ENCODE measurements around the gene GLYATL1B.
"Not testable (repeated sequence)": the region's sequence is repeated elsewhere in the genome, so short reads cannot be mapped to it uniquely, and the experiment has no call there.

GLYATL1B gene

DNA sequence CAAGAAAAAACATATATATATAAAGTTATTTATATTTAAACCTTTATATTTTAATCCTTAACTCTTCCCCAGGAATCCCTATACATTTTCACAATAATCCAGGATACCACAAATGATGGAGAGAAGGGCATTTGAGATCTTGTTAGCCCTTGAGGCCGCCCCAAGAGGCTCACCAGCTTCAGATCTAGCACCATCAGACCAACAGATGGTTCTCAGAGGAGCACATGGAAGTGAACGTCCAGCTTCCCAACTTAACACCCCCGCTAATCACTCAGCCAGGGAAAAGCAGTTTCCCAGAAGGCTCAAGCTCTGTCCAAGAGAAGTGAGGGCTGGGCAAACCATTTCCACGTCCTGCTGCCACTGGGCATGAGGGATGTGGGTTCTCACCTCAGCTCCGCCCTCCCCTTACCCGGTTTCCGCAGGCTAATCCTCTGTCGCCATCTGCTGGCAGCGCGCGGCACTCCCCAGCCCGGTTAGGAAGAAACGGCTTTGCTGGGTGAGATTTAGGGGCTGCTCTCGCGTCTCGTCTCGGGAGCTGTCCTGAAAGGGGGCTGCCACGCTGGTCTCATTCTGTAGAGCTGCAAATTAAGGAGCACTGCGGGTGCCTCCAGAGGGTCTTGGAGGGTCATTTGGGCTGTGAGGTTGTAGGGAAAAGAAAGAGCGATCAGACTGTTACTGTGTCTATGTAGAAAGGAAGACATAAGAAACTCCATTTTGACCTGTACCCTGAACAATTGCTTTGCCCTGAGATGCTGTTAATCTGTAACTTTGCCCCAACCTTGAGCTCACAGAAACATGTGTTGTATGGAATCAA is 49.7 kb downstream of the GLYATL1B start:
- Histone ChIP-seq H3K4me3 (ENCODE audit: low read length) (peak overlapping the region; percentile 63), H3K9me3 (ENCODE audit: control insufficient read depth, low read length) (no peaks in the 10 kb centered on the region), H3K4me1 (ENCODE audit: control insufficient read depth, insufficient read depth, low read length) (no peaks in the 10 kb centered on the region), H3K9ac (ENCODE audit: low read length) (peak overlapping the region; percentile 53), H3K36me3 (ENCODE audit: control insufficient read depth, insufficient read depth, low read length, severe bottlenecking) (peaks cover 11% of the 10 kb centered on the region), H3K27me3 (replicated peaks; ENCODE audit: control insufficient read depth, insufficient read depth, low read length) (no peaks in the 10 kb centered on the region)
- DNase-seq (ENCODE audit: low read depth), result peak; percentile 89

DNA sequence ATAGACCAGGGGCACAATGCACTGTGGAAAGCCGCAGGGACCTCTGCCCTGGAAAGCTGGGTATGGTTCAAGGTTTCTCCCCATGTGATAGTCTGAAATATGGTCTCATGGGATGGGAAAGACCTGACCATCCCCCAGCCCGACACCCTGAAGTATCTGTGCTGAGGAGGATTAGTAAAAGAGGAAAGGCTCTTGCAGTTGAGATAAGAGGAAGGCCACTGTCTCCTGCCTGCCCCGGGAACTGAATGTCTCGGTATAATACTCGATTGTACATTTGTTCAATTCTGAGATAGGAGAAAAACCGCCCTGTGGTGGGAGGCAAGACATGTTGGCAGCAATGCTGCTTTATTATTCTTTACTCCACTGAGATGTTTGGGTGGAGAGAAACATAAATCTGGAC is 50.4 kb downstream of the GLYATL1B start:
- H3K27me3 ChIP-seq (replicated peaks; ENCODE audit: control insufficient read depth, insufficient read depth, low read length); H3K4me3 ChIP-seq (ENCODE audit: low read length); DNase-seq (ENCODE audit: low read depth); H3K9me3 ChIP-seq (ENCODE audit: control insufficient read depth, low read length); H3K4me1 ChIP-seq (ENCODE audit: control insufficient read depth, insufficient read depth, low read length): not testable (repeated sequence)
- Histone ChIP-seq H3K9ac (ENCODE audit: low read length) (peak overlapping the region; percentile 53), H3K36me3 (ENCODE audit: control insufficient read depth, insufficient read depth, low read length, severe bottlenecking) (peaks cover 11% of the 10 kb centered on the region)

DNA sequence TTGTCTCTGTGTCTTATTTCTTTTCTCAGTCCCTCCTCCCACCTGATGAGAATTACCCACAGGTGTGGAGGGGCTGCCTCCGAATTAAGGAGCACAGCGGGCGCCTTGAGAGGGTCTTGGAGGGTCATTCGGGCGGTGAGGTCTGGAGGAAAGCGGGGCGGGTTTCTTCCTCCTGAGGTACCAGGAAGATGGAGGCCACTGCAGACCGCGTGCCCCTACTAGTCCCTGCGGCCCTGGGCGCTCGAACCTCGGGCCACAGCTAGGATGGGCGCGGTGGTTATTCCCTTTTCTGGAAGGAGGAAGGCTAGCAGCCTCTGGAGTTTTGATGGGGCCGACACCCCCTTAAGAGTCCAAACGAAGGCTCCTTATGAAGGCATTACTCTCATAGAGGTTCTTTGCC is 51.1 kb downstream of the GLYATL1B start:
- H3K36me3 ChIP-seq (ENCODE audit: control insufficient read depth, insufficient read depth, low read length, severe bottlenecking), result peaks cover 7% of the 10 kb centered on the region
- H3K4me1 ChIP-seq (ENCODE audit: control insufficient read depth, insufficient read depth, low read length), result peaks cover 5% of the 10 kb centered on the region
- no peaks in the 10 kb centered on the region for H3K9me3 ChIP-seq (ENCODE audit: control insufficient read depth, low read length)
- no peaks in the 10 kb centered on the region for H3K27me3 ChIP-seq (replicated peaks; ENCODE audit: control insufficient read depth, insufficient read depth, low read length)
- H3K4me3 ChIP-seq (ENCODE audit: low read length), result no peak overlapping the region
- no peak overlapping the region for H3K9ac ChIP-seq (ENCODE audit: low read length)
- DNase-seq (ENCODE audit: low read depth), result no peak

DNA sequence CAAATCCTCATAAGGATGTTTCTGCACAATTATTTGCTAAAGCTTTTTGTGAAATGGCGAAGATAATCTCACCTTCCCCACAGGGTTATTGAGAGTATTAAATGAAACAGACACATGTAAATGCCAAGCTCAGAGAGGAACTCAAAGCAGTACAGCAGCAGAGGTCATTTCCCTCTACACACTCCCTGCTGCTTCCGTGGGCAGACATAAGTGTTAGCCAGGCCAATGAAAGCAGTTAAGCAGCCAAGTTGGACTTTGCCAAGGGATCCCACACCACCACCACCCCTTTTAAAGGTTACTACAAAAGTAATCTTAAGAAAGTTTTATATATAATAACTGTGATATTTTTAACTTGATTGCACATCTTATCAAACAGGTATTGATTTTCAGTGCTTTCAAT is 52.5 kb downstream of the GLYATL1B start:
- H3K27me3 ChIP-seq (replicated peaks; ENCODE audit: control insufficient read depth, insufficient read depth, low read length), result no peaks in the 10 kb centered on the region
- no peak overlapping the region for H3K4me3 ChIP-seq (ENCODE audit: low read length)
- peaks cover 9% of the 10 kb centered on the region for H3K4me1 ChIP-seq (ENCODE audit: control insufficient read depth, insufficient read depth, low read length)
- no peak overlapping the region for H3K9ac ChIP-seq (ENCODE audit: low read length)
- H3K36me3 ChIP-seq (ENCODE audit: control insufficient read depth, insufficient read depth, low read length, severe bottlenecking), result peaks cover 2% of the 10 kb centered on the region
- DNase-seq (ENCODE audit: low read depth), result no peak
- H3K9me3 ChIP-seq (ENCODE audit: control insufficient read depth, low read length), result no peaks in the 10 kb centered on the region

DNA sequence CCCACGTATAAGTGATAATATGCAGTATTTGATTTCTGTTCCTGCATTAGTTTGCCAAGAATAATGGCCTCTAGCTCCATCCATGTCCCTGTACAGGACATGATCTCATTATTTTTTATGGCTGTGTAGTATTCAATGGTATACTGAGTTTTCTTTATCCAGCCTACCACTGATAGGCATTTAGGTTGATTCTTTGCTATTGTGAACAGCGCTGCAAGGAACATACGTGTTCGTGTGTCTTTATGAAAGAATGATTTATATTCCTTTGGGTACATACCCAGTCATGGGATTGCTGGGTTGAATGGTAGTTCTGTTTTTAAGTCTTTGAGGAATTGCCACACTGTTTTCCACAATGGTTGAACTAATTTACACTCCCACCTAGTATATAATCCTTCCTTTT is 55.1 kb downstream of the GLYATL1B start:
- H3K4me1 ChIP-seq (ENCODE audit: control insufficient read depth, insufficient read depth, low read length), result peaks cover 33% of the 10 kb centered on the region
- no peak overlapping the region for H3K9ac ChIP-seq (ENCODE audit: low read length)
- H3K9me3 ChIP-seq (ENCODE audit: control insufficient read depth, low read length), result no peaks in the 10 kb centered on the region
- H3K4me3 ChIP-seq (ENCODE audit: low read length), result no peak overlapping the region
- no peaks in the 10 kb centered on the region for H3K36me3 ChIP-seq (ENCODE audit: control insufficient read depth, insufficient read depth, low read length, severe bottlenecking)
- DNase-seq (ENCODE audit: low read depth), result no peak
- no peaks in the 10 kb centered on the region for H3K27me3 ChIP-seq (replicated peaks; ENCODE audit: control insufficient read depth, insufficient read depth, low read length)

DNA sequence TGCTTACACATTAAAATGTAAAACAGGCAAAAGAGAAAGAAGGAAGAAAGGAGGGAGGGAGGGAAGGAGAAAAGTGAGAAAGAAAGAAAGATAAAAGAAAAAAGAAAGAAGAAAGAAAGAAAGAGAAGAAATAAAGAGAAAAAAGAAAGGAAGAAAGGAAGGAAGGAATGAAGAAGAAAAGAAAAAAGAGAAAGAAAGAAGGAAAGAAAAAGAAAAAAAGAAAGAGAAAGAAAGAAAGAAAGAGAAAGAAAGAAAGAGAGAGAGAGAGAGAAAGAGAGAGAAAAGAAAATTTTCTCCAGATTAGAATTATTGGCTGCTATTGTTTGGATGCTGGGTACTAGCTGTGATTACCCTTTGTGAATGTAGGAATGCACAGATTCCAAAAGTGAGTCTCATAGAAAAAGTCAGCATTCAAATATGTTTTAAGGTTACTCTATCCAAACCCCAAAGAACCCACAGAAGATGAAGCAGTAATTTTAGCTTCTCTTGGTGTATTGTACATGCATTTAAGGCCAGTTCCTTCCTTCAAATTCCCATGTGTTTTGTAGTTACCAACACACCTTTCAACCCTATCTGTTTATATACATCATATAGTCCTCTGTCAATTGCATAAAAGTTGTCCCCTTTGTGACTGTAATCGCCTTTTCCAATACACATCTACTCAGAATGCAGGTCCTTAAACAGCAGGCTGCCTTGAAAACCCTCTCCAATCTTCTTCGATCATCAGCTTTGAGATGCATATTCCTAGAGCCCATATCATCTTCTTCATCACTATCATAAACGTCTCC is 55.8 kb downstream of the GLYATL1B start:
- no peaks in the 10 kb centered on the region for H3K27me3 ChIP-seq (replicated peaks; ENCODE audit: control insufficient read depth, insufficient read depth, low read length)
- H3K9ac ChIP-seq (ENCODE audit: low read length), result peak overlapping the region; percentile 86
- H3K4me1 ChIP-seq (ENCODE audit: control insufficient read depth, insufficient read depth, low read length), result peaks cover 34% of the 10 kb centered on the region
- no peaks in the 10 kb centered on the region for H3K9me3 ChIP-seq (ENCODE audit: control insufficient read depth, low read length)
- H3K36me3 ChIP-seq (ENCODE audit: control insufficient read depth, insufficient read depth, low read length, severe bottlenecking), result no peaks in the 10 kb centered on the region
- H3K4me3 ChIP-seq (ENCODE audit: low read length), result peak overlapping the region; percentile 90
- peak; percentile 57 for DNase-seq (ENCODE audit: low read depth)

DNA sequence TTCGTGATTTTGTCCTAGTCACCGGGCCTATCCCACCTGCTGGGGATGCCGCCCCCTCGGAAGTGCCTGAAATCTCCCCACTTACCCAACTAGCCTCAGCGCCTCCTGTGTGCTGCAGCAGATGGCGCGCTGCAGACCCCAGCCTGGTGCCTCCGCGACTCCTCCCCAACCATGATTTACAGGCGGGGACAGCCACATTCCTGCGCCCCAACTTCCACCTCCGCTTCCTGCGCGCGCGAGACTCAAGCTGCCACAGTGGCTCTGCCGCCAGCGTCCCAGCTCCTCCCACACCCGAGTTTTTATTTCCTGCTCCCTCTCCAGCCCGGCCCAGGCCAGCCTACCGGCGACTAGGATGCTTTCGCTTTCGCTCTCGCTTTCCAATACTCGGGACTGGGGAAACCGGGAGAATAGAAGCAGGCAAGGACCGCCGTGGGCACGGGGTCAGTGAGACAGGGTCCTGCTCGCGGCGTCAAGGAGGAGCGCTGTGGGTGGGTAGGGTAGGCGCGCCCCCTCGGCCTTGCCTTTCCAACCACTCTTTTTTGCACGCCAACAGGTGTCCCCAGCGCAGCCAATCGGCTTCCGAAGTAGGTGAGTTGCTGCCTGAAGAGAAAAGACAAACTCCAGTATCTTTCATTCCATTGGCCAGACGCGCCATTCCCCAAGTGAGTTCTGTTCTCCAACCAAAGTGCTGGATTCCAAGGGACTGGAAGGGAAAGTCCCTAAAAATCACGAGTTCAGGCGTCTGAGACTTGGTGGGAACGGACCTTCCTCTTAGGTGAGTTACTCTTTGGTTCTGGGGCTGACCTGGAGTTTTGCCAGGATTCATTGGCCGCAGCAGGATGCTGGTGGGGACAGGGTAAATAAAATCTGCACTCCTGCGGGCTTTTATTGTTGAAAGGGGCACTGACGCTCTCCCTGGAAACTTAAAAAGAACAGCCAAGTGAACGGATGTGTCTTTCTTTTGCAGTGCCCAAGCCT is 56.7 kb downstream of the GLYATL1B start, which contains the start of gene FAM111A:
TSS of gene FAM111A (plus strand) at position 327 of the 978 bp plus-strand sequence. CDS start 6,017 bp downstream, outside the sequence.
- Histone ChIP-seq H3K4me3 (ENCODE audit: low read length) (peak within 1 kb of the TSS; percentile 90), H3K27me3 (replicated peaks; ENCODE audit: control insufficient read depth, insufficient read depth, low read length) (no peaks in the 10 kb centered on the region), H3K9me3 (ENCODE audit: control insufficient read depth, low read length) (no peaks in the 10 kb centered on the region), H3K36me3 (ENCODE audit: control insufficient read depth, insufficient read depth, low read length, severe bottlenecking) (no peaks in the 10 kb centered on the region), H3K9ac (ENCODE audit: low read length) (peak within 1 kb of the TSS; percentile 86), H3K4me1 (ENCODE audit: control insufficient read depth, insufficient read depth, low read length) (peaks cover 34% of the 10 kb centered on the region)
- DNase-seq (ENCODE audit: low read depth), result peak; percentile 96

DNA sequence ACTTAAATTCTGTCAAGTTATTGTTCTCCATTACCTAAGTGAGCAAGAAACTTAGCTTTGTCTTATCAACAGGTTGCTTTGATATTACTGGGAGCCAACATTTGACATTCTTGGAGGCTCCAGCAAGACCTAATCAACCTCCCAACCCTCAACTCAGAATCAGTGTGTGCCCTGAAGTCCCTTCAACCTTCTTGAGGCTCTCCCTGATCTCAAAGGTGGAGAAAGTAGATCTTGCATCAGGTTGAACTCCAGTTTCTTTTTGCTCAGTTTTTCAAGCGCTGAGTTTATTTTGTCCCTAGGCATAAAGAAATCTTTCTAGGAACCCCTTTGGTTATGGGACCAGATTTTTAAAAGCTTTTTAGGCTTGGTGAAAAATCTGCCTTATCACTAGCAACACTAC is 58.0 kb downstream of the GLYATL1B start:
- peak overlapping the region; percentile 75 for H3K4me3 ChIP-seq (ENCODE audit: low read length)
- peak; percentile 17 for DNase-seq (ENCODE audit: low read depth)
- no peaks in the 10 kb centered on the region for H3K9me3 ChIP-seq (ENCODE audit: control insufficient read depth, low read length)
- H3K9ac ChIP-seq (ENCODE audit: low read length), result peak overlapping the region; percentile 73
- peaks cover 34% of the 10 kb centered on the region for H3K4me1 ChIP-seq (ENCODE audit: control insufficient read depth, insufficient read depth, low read length)
- H3K36me3 ChIP-seq (ENCODE audit: control insufficient read depth, insufficient read depth, low read length, severe bottlenecking), result no peaks in the 10 kb centered on the region
- H3K27me3 ChIP-seq (replicated peaks; ENCODE audit: control insufficient read depth, insufficient read depth, low read length), result no peaks in the 10 kb centered on the region

Measured in adipocyte (in vitro differentiated cells).